HG03378 (cell line): Measurements from ENCODE around the gene MRPL19.
"Not testable (repeated sequence)": the region's sequence is repeated elsewhere in the genome, so short reads cannot be mapped to it uniquely, and the experiment has no call there.

Source experiments
- ATAC-seq: cut with Tn5 transposase; IDR thresholded peaks from one replicate; pipeline ENCODE4 v1.9.1; 2021; ENCODE audit warnings: mild to moderate bottlenecking, moderate library complexity; ENCODE audit not compliant: unreplicated experiment

The MRPL19 gene

DNA sequence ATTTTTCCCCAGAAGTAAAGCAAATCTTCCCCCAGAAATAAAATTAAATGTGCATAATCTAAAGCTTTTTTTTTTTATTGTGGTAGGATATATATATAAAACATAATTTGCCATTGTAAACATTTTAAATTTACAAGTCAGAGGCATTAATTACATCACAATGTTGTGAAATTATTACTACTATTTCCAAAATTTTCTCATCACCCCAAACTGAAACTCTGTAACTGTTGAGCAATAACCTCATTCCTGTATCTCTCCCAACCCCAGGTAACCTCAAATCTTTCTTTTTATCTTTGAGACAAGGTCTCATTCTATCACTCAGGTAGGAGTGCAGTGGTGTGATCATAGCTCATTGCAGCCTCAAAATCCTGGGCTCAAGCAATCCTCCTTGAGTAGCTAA is 11.2 kb downstream of the MRPL19 start:
- no peak for ATAC-seq

GRCh38 chr2:75666911-75667310 is 20.3 kb downstream of the MRPL19 start:
- no peak for ATAC-seq

- ATAC-seq, result no peak
These were observed 21.3 kb downstream of the MRPL19 start for GRCh38 chr2:75667884-75668283.

DNA sequence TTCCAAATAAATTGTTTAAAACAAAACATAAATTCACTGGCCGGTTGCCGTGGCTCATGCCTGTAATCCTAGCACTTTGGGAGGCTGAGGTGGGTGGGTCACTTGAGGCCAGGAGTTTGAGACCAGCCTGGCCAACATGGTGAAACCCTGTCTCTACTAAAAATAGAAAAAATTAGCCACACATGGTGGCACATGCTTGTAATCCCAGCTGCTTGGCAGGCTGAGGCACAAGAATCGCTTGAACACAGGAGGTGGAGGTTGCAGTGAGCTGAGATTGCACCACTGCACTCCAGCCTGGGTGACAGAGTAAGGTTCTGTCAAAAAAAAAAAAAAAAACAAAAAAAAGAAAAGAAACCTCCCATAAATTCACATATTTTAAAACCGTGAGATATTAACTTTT is 28.8 kb downstream of the MRPL19 start:
- ATAC-seq, result not testable (repeated sequence)

DNA sequence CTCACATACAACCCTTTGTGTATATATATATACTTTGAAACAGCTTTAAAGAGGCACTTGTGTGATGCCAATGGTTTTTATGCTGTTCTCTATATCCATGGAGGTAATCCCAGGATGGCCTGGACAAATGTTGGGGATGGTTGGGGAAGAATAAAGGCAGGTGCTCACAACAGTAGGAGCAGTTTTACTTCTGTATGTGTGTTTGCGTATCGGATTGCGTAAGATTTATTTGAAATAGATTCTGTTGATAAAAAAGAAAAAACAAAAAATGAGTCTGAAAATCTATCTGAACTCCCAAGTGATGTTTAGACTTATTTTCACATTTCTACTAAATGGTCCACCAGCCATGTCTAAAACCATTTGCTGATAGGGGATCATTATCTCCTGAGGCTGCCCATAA is 29.3 kb downstream of the MRPL19 start:
- no peak for ATAC-seq

DNA sequence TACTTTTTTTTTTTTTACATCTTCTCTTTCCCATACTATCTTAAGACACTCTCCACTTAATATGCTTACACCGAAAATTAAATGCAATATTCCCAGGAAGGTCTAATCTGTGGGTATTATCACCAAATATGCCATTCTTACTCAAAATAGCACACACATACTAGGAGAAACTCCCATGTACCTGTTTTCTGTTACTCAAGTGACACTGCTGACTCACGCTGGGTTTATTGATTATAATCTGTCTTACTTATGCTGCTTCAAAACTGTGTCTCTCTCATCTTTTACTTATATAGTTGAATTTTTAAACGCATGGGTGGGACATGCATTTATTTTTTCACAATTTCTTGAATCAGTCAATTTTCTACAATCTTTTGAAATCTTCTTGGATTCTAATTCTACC is 29.9 kb downstream of the MRPL19 start:
- ATAC-seq, result no peak

DNA sequence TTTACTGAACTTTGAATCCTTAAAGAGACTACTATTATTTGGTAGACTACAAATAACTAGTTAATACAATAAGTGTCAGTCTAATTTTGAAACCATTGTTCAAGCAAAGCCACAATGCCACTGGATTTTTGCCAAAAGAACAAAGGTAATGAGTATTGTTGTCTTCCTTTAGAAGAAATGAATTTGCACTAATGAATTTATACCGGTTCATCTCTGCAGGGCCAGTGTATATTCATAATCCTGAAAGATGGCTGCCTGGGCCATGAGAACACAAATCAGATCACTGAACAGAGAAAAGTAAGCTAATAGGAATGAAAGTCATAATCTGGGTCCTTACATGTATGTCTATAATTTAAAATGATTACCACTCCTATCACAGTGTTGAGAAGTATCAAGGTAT is 33.0 kb downstream of the MRPL19 start:
- ATAC-seq, result no peak

GRCh38 chr2:75680402-75680801 is 33.8 kb downstream of the MRPL19 start:
- ATAC-seq, result no peak

- ATAC-seq, result not testable (repeated sequence)
These were observed 36.8 kb downstream of the MRPL19 start for GRCh38 chr2:75683430-75683829.

GRCh38 chr2:75688196-75688595 is 41.6 kb downstream of the MRPL19 start:
- no peak for ATAC-seq

DNA sequence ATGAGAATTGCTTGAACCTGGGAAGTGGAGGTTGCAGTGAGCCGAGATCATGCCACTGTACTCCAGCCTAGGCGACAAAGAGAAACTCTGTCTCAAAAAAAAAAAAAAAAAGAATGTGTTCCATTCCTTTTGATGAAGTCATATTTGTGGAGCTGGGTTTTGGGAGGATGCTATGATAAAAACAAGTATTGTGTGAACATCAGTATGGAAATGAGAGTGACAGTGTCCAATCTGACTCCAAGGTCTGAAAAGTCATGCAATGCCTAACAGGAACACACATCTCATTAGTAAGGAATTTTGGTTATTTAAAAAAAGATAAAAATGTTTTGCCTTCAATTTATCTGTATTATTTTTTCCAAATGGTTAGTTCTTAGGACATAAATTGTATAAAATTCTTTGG is 52.3 kb downstream of the MRPL19 start:
- no peak for ATAC-seq

- ATAC-seq, result no peak
These were observed 56.0 kb downstream of the MRPL19 start for GRCh38 chr2:75702593-75702992.

DNA sequence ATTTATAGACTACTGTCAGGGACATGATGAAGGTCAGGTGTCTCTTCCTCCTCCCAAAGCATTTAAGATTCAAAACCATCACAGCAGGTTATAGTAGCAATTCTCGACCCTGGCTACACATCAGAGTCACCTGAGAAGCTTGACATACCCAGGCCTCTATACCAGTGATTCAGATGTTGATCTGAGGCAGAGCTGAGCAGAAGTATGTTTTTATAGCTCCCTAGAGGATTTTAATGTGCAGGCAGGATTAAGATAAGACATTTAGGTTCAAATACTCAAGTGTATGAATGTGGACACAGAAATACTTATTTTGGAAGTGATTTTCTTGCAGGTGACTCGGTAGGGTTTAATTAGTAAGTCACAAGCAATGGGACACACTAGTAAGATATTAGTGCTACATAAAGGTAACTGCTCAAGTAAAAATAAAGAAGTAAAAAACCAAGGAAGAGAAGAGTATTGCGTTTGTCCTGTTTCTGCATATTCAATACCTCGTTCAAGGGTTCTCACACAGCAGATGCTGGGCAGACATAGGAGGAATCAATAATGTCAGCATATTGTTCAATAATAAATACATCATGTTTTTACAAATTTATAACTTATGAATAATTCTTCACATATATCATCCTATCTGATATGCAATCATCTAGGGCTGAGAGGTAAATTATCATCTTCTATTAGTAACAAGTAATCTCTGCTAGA is 57.2 kb downstream of the MRPL19 start:
- no peak for ATAC-seq

DNA sequence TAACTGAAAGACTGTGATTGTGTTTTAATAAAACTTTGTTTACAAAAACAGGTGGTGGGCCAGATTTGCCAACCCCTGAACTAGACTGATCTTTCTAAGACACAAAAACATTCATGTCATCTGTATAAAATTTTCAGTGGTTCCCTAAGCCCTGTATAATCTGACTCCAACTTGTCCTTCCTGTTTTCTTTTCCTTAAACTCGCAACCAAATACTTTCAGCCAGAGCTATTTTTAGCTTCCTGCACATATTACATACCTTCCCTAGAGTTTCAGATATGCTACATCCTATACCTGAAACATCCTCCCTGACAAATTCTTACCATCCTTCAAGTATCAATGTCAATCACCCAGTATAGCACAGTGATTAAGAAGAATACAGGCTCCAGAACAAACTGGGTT is 59.3 kb downstream of the MRPL19 start:
- ATAC-seq, result no peak

DNA sequence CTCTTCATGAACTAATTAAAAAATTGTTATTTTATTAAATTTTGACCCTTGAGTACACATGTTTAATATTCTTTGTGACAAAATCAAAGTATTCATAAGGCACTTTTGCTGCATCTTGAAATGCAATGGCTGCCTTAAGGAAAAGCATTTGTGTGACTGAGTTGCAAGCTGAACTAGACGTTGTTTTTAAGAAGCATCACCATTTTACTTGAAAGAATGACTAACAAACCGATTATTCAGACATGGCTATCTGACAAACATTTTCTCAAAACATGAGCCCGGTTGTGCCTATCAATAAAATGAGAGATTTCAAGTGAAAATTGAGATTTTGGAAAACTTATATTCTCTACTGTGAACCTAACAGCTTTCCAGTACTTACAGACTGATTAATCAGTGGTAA is 61.3 kb downstream of the MRPL19 start:
- ATAC-seq, result no peak

- ATAC-seq, result peak; percentile 17
These were observed 62.7 kb downstream of the MRPL19 start for GRCh38 chr2:75709297-75709696.

DNA sequence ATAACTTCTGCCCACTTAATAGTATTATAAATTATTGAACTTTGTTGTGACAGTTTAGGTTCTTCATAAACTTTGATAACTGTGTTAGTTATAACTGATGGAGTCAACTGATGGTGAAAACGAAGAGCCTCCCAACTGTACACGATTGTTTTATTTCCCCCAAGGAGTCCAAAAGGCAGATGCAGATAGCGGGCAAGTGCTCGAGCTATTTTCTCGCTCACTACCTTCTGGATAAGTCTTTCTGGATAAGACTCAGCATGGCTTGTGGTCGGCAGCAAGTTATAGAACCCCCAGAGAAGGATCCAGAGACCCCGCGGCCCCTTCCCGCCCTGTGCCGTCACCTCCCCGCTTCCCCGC is 63.6 kb downstream of the MRPL19 start:
- ATAC-seq, result peak; percentile 32

DNA sequence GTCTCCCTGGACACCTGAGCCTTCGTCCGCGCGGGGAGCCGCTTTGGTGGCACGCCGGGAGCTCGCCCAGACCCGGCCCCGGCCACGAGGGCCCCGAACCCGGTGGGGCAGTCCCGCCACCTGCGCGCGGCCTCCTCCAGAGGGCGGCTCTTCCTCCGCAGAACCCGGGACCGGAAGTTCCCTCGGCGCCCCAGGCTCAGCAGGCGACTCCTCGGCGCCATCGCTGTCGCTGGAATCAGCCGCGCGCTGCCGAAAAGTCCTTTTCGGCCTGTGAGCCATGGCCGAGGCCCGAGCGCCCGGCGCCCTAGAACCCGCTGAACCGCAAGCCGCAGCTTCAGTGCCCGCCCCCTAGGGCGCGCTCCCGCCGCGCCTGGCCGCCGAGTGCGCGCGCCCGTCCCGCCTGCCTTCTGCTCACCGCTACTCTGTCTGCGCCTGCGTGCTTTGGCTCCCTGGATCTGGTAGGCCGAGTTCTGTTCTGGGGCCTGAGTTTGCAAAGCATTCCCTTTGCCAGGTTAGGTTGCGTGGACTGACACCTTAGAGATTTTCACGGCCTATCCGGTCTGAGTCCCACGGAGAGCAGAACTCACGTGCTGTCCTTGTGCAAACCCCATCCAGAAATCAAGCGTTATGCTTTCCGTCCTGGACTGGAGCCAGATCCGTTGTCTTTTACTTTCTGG is 64.1 kb downstream of the MRPL19 start, which contains the start of gene GCFC2:
Gene GCFC2 (minus strand): TSS at position 339 of the 677 bp plus-strand sequence. CDS start 60 bp downstream, at position 279.
- peak; percentile 85 for ATAC-seq

DNA sequence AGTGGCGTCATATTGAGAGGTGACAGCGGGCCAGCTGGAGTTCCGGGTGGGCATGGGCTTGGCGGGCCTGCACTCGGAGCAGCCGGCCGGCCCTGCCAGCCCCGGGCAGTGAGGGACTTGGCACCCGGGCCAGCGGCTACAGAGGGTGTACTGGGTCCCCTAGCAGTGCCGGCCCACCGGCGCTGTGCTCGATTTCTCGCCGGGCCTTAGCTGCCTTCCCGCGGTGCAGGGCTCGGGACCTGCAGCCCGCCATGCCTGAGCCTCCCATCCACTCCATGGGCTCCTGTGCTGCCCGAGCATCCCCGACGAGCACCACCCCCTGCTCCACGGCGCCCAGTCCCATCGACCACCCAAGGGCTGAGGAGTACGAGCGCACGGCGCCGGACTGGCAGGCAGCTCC is 65.0 kb downstream of the MRPL19 start:
- ATAC-seq, result not testable (repeated sequence)

GRCh38 chr2:75716406-75716805 is 69.8 kb downstream of the MRPL19 start:
- no peak for ATAC-seq

DNA sequence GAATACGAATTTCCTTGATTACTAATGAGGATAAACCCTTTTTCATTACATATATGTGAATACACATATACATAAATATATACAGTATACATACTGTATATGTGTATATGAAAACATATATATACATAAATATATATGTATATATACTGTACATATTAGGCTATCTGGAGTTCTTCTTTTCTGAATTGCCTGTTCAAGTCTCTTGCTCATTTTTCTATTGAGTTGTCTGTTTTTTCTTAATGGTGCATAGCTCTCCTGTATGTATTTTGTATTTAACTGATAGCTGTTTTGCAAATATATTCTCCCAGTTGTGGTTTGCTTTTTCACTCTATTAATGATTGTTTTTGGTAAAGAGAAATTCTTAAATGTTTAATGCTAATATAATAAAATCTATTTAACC is 73.0 kb downstream of the MRPL19 start:
- ATAC-seq, result no peak

GRCh38 chr2:75720525-75720924 is 73.9 kb downstream of the MRPL19 start:
- ATAC-seq, result no peak

DNA sequence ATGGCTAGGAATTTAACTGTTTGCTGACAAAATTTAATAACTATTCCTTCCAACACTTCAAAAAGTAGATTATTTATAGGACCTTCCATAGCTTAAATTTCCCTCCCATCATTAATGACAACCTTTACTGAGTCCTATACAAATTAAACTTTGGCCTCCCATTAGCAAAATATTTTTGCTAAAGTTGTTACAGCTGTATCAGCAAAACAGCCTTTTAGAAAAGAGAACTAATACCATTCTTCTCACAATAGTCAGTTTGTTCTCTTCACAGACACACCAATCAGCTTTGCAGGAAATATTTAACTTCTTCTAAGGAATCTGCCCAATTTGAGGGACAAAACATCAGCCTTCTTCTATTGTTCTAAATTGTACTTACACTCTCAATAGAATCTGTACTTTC is 76.1 kb downstream of the MRPL19 start:
- no peak for ATAC-seq
